HG03575 (cell line): Measurements from ENCODE around the gene LGR4.
"Not testable (repeated sequence)": the region's sequence is repeated elsewhere in the genome, so short reads cannot be mapped to it uniquely, and the experiment has no call there.

Experiments used
- ATAC-seq: cut with Tn5 transposase; IDR thresholded peaks from one replicate; pipeline ENCODE4 v1.9.1; 2021; ENCODE audit not compliant: unreplicated experiment, insufficient number of reproducible peaks, low FRiP score; ENCODE audit errors: extremely low read depth

The LGR4 gene

GRCh38 chr11:27465629-27466028 lies 7.0 kb downstream of the LGR4 start:
- no peak for ATAC-seq

- ATAC-seq: no peak
These were observed 7.7 kb downstream of the LGR4 start for GRCh38 chr11:27464909-27465308.

GRCh38 chr11:27464289-27464696 lies 8.3 kb downstream of the LGR4 start:
- no peak for ATAC-seq

- ATAC-seq: no peak
These were observed 10.0 kb downstream of the LGR4 start for GRCh38 chr11:27462543-27462942.

DNA sequence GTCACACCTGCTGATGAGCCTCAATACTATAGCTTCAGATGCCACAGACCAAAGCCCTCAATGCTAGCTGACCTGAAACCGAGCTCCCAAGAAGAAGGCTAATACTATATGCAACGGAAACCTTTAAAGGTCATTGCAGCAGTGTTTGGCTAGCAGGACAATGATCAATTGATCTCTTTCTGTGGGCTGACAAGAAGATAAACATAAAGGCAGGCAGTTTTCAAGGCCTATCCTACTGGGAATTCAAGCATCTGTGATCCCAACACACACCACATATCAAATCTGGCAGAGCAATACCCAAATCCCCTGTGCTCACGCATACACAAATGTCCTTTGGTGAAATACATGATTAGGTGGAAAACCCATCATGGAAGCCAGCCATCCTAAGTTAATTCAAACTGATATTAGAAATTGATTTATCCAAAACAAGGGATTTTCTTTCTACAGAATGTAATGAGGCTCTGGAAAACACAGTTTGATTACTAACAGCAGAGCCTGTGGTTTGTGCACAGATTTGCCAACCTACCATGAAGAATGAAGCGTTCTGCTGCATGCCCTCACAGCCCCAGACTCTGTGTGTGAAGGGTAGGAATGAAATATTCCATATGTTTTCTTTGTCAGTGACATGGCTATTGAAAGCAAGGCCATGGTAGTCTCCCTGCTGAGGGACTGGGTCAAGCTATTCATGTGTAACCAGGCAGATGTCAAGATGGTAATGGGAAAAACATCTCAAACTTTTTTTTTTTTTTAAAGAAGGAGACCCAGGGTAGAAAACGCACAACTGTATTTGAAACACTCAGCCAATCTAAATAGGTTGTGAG lies 12.2 kb downstream of the LGR4 start:
- ATAC-seq: no peak

- no peak for ATAC-seq
These were observed 13.4 kb downstream of the LGR4 start for GRCh38 chr11:27459191-27459590.

DNA sequence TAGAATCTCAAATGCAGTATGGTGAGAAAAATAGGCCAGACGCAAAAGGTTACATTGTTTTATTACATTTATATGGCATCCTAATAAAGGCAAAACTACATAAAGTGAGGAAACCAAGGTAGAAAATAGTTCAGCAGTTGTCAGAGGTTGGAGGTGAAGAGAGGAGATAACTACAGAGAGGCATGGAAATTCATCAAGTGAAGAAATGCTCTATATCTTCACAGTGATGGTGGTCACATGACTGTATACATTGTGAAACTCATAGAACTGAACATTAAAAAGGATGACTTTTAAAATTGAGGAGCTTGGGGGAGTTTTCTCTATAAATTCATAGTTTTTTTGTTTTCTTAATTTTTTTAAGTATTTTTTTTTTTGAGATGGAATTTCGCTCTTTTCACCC lies 14.4 kb downstream of the LGR4 start:
- no peak for ATAC-seq

GRCh38 chr11:27456795-27457329 lies 15.7 kb downstream of the LGR4 start:
- no peak for ATAC-seq

DNA sequence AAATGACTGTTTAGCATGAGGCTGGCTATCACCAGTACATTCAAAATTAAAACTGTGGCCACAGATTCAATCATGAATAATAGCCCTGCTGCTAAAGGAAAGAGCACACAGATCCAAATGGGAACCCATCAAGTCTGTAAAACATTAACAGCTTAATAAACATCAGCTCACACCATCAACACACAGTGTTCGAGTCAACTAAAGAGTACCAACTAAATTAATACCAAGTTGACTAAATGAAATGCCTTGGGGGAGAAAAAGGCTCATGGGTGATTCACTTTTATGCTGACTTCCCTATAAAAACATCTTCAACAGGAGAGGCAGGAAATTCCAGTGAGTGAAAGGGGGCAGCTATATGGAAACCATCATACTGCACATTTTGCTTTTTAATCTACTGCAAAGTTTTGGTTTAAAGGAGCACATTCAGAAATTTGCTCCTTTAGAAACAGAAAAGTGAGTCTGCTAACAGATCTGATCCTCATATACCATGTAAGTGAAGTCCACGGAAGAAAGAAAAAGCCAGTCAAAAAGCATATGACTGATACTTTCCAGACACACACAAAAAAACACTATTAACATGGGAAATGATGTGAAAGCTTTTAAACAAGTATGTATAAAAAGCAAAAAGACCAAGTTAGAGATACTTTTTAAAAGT lies 16.3 kb downstream of the LGR4 start:
- ATAC-seq: no peak

GRCh38 chr11:27455667-27456066 lies 16.9 kb downstream of the LGR4 start:
- no peak for ATAC-seq

DNA sequence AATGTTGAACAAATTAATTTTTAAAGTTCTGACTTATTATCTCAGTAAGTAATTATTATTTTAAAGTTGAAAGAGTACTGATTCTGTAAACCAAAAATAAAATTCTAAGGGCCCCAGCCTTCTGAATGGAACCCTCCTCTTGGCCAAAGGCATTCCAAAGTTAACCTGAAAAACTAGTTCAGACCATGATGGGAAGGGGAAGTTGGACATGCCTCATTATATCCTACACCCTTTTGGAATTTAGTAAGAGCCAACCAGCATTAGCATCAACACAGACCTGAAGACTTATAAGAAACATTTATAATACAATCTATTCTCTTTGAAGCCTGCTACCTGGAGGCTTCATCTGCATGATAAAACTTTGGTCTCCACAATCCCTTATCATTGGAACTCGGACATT lies 18.9 kb downstream of the LGR4 start:
- no peak for ATAC-seq

GRCh38 chr11:27452147-27452546 lies 20.4 kb downstream of the LGR4 start:
- ATAC-seq: no peak

- ATAC-seq: no peak
These were observed 21.2 kb downstream of the LGR4 start for GRCh38 chr11:27451244-27451965.

DNA sequence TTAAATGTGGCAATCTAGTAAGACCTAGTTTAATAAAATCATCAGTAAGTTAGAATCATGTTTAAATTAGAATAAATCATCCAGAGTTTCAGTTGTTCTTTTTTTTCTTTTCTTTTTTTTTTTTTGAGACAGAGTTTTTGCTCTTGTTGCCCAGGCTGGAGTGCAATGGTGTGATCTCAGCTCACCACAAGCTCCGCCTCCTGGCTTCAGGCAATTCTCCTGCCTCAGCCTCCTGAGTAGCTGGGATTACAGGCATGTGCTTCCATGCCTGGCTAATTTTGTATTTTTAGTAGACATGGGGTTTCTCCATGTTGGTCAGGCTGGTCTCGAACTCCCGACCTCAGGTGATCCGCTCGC lies 24.4 kb downstream of the LGR4 start:
- not testable (repeated sequence) for ATAC-seq

DNA sequence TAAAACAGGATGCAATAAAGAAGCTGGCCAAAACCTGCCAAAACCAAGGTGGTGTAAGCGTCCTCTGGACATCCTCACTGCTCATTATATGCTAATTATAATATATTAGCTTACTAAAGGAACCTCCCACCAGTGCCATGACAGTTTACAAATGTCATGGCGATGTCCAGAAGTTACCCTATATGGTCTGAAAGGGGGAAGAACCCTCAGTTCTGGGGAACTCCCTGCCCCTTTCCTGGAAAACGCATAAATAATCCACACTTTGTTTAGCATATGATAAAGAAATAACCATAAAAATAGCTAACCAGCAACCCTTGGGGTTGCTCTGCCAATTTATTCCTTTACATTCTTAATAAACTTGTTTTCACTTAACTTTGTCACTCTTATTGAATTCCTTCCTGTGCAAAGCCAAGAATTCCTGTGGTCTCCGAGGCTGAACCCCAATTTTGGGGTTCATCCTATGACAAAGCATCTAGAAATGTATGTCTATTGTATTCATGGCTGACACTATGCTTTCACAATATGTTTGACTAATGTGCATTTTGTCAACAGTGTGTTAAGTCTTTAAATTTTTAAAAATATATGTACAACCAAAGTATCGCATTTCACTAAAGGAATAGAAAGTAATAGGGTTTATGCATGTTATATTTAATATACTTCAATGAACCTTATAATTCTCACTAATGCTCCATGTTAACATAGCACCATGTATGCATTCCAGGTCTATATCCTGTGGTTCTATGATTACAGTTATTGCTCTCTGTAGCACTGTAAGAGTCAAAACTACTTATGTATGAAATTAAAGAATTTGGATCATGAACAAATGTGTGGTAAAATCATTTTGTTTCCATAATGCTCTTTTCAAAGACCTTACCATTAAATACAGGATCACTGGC lies 25.1 kb downstream of the LGR4 start:
- ATAC-seq: no peak

- ATAC-seq: no peak
These were observed 27.0 kb downstream of the LGR4 start for GRCh38 chr11:27445625-27446024.

DNA sequence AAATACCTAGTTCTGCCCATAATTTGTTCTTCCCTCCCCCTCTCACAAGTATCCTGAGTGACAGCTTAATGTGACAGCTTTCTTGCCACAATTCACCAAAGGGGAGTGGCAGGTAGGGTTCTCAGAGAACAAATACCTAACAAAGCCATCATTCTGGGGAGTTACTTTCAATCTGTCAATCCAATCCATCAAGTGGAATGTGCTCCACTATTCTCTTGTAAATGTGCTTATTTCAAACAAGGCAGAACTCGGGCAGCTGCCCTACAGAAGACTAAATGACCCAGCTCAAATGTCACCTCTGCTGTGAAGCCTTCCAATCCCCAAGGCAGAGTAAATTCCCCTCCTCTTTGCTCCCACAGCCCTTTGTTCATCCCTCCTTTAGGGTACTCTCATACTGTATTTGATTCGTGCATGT lies 27.8 kb downstream of the LGR4 start:
- ATAC-seq: no peak

DNA sequence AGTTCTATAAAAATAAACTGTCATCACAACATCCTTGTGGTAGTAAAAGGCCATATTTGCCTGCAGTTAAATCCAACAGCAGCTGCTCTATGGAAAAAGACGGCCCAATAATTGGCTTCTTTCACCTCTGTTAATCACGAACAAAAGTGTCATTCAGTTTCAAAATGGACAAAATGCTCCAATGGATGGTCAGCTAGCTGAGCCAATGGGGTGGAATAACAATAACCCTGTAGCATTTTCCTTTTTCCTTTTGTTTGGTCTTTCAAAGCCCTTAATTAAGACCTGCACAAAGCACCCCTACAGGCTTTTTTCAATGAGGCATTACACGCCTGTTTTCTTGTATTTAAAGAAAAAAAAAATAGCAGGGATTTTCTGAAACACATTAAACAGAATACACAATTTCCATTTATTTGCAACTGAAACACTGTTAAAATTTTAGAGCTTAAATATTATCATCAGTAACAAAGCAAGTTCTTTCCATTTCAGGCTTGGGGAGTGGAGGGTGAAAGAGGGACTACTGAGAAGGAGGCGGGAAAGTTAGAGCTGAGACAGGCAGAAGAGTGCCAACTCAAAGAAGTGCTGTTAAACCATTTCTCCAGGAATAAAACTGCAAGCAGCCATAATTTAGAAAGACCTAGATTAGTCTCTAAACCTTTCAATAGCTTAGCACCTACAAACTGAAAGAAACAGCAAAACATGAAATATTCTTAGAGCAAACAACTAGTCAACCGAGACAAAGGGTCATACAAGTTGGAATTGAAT lies 28.7 kb downstream of the LGR4 start:
- ATAC-seq: no peak
